Mammary epithelial cell (primary cell): Measurements from ENCODE around the gene TPRG1.

Experiments used
- CTCF ChIP-seq, 2 donors: IDR thresholded peaks in 1 of 2; conservative IDR thresholded peaks in 1 of 2; 2 replicates each; pipeline ENCODE4 v1.5.1; 2011 to 2012; ENCODE audit warnings: inconsistent platforms in 2 of 2, low read length in 2 of 2, mild to moderate bottlenecking in 2 of 2, control low read depth in 1 of 2, low read depth in 1 of 2; ENCODE audit not compliant: insufficient read depth in 1 of 2; ENCODE audit errors: extremely low read depth in 1 of 2
- EZH2 ChIP-seq: IDR thresholded peaks from 2 replicates; pipeline ENCODE4 v1.6.1; 2012; ENCODE audit warnings: low read length, inconsistent platforms, borderline replicate concordance

- TF ChIP-seq CTCF (conservative IDR thresholded peaks at IDR 0.05 in 1 of 2, IDR thresholded peaks at IDR 0.05 in 1 of 2; ENCODE audit: extremely low read depth in 1 of 2, insufficient read depth in 1 of 2, low read depth in 1 of 2, low read length in 2 of 2) (no peak), EZH2 (no peak)
These were observed 126.2 kb downstream of the TPRG1 start for GRCh38 chr3:189297932-189298331.
